ENCODE measurements around the gene MAP7. TPM values are rescaled to one million over a fixed set of nuclear protein-coding genes. Genes with fewer than 3 reads are reported as not detected.

MAP7 gene
- total and polyA plus RNA-seq, 9 of the 15 experiments (the other 6 are each of a cell fraction or from before 2014, with no cell fraction given): 0.76 to 7.7 (median 3.9) TPM

GRCh38 chr6:136315594-136315993 lies 234.6 kb downstream of the MAP7 start:
- ChIA-PET POLR2A (interaction anchor here (1.2 to 3.3 kb wide), 2 partner anchors 21 to 25 kb away, joined by 3 to 22 read pairs; partner anchors contain the start of gene BCLAF1), CTCF (ENCODE audit: low intra/inter-chr PET ratio) (interaction anchor here (0.7 kb wide), 2 partner anchors 292 to 556 kb away, joined by 3 read pairs; no protein-coding TSS in a partner anchor)
- Histone ChIP-seq H3K4me3 (no peak overlapping the region), H4K20me1 (replicated peaks; ENCODE audit: control insufficient read depth, insufficient read depth, low read length) (no peaks in the 10 kb centered on the region), H3K4me2 (ENCODE audit: insufficient read depth, low read length) (no peak overlapping the region), H3K9me3 (replicated peaks; ENCODE audit: control insufficient read depth, insufficient read depth, low read depth, low read length) (no peaks in the 10 kb centered on the region), H3K27ac (ENCODE audit: extremely low read depth, low read depth, low read length) (no peak overlapping the region), H3K79me2 (ENCODE audit: control insufficient read depth, insufficient read depth, low read length) (no peaks in the 10 kb centered on the region), H3K36me3 (ENCODE audit: control insufficient read depth, insufficient read depth, low read length) (no peaks in the 10 kb centered on the region), H3K9me1 (ENCODE audit: control insufficient read depth, insufficient read depth, low read length) (no peaks in the 10 kb centered on the region), H3K27me3 (ENCODE audit: control insufficient read depth in 2 of 2, insufficient read depth in 2 of 2, low read length in 2 of 2) (peaks cover 2 to 6% of the 10 kb centered on the region in 2 experiments; a peak in 3 of 5 replicates), H3K4me1 (replicated peaks in 1 of 2; ENCODE audit: control insufficient read depth in 2 of 2, insufficient read depth in 2 of 2, low read length in 2 of 2) (no peaks in the 10 kb centered on the region), H2AFZ (ENCODE audit: low read depth, low read length) (no peak overlapping the region), H3K9ac (ENCODE audit: insufficient read depth in 1 of 2, low read depth in 2 of 2, low read length in 2 of 2) (no peak overlapping the region)
- in situ Hi-C loops (cut with MboI): no loop called here
- DNase-seq (ENCODE audit: extremely low read depth in 1 of 4, low spot score in 3 of 4) (no peak), FAIRE-seq (no peak), ATAC-seq (no peak)
- intact Hi-C loops (cut with micrococcal nuclease): loop anchor here (5.0 to 10.0 kb wide), 5 partner anchors 113 to 811 kb away; no protein-coding TSS in a partner anchor
- no TSS peak for BruUV-seq (replicated peaks)
- WGBS (ENCODE audit: insufficient coverage, low coverage, missing lambda C conversion rate): 7% methylated on average over 4 of the region's 4 CpGs
- TF ChIP-seq ZEB2 (IDR thresholded peaks at IDR 0.05): no peak
- TF ChIP-seq, protein P1, sequence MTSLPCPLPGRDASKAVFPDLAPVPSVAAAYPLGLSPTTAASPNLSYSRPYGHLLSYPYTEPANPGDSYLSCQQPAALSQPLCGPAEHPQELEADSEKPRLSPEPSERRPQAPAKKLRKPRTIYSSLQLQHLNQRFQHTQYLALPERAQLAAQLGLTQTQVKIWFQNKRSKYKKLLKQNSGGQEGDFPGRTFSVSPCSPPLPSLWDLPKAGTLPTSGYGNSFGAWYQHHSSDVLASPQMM (CRISPR knock-in tag; IDR thresholded peaks at IDR 0.05): no peak
- TF ChIP-seq NONO (IDR thresholded peaks at IDR 0.05; ENCODE audit: low read depth in 2 of 2, low read length in 1 of 2): no peak
- no peak for TF ChIP-seq MAFK (IDR thresholded peaks at IDR 0.05; ENCODE audit: low read length)
- no peak for TF ChIP-seq HNRNPUL1 (IDR thresholded peaks at IDR 0.05; ENCODE audit: low read length)
- TF ChIP-seq FOXP1 (CRISPR knock-in tag; IDR thresholded peaks at IDR 0.05): no peak
- no peak for TF ChIP-seq NBN (IDR thresholded peaks at IDR 0.05; ENCODE audit: low read depth)
